B cell (primary cell): ENCODE measurements around the gene SEC23B. TPM values are rescaled to one million over a fixed set of nuclear protein-coding genes. Genes with fewer than 3 reads are reported as not detected.

ENCODE experiments used
- ATAC-seq: fragments of 200-7000 bp; cut with Tn5 transposase; one replicate; pipeline ENCODE4 v1.10.0; 2021; ENCODE audit warnings: low read depth, mild to moderate bottlenecking, moderate number of reproducible peaks, moderate library complexity
- CTCF ChIA-PET: fragments of 350-600 bp; sonication (Branson Sonifier 250); formaldehyde crosslinking; loops from one replicate; lab custom pipeline; 2021; ENCODE audit warnings: antibody characterized with exemption, inconsistent platforms; lab: Charles Lee
- POLR2A ChIA-PET: fragments of 350-600 bp; sonication (Branson Sonifier 250); formaldehyde crosslinking; loops from one replicate; lab custom pipeline; 2021; ENCODE audit warnings: antibody characterized with exemption; lab: Charles Lee
- DNase-seq: peaks from one replicate; pipeline ENCODE4 v3.0.0; 2013
- H2AFZ ChIP-seq: 2 replicates; pipeline ENCODE4 v1.6.1; 2012; ENCODE audit warnings: mild to moderate bottlenecking, low read depth, low read length; ENCODE audit not compliant: insufficient read depth, poor library complexity, severe bottlenecking
- H3K27ac ChIP-seq, 2 donors: 1 replicate in 1 of 2; 2 replicates in 1 of 2; pipeline ENCODE4 v1.5.1; 2012 to 2013; ENCODE audit warnings: low read length in 2 of 2, mild to moderate bottlenecking in 2 of 2, moderate library complexity in 1 of 2
- H3K27me3 ChIP-seq, 4 experiments: fragments of 200-600 bp in 1 of 4; sonication (generic) in 1 of 4; replicated peaks in 1 of 4; 1 replicate in 2 of 4; 2 replicates in 2 of 4; pipeline versions ENCODE4 v1.6.1 to v1.7.0; 2013 to 2016; ENCODE audit warnings: low read length in 3 of 4, mild to moderate bottlenecking in 2 of 4, mixed read lengths in 1 of 4, moderate library complexity in 1 of 4; ENCODE audit not compliant: insufficient read depth in 4 of 4, control insufficient read depth in 3 of 4; ENCODE audit errors: control extremely low read depth in 1 of 4
- H3K36me3 ChIP-seq, 2 experiments: replicated peaks in 1 of 2; 1 replicate in 1 of 2; 2 replicates in 1 of 2; pipeline versions ENCODE4 v1.6.1 to v1.7.1; 2013; ENCODE audit warnings: low read length in 1 of 2; ENCODE audit not compliant: insufficient read depth in 2 of 2, control insufficient read depth in 1 of 2; ENCODE audit errors: control extremely low read depth in 1 of 2, extremely low read depth in 1 of 2
- H3K4me1 ChIP-seq, 2 donors: fragments of 200-600 bp in 1 of 2; sonication (generic) in 1 of 2; 1 replicate in 1 of 2; 2 replicates in 1 of 2; pipeline versions ENCODE4 v1.5.1 to v1.6.1; 2013 to 2017; ENCODE audit warnings: low read length in 2 of 2; ENCODE audit not compliant: control insufficient read depth in 2 of 2, insufficient read depth in 2 of 2
- H3K4me2 ChIP-seq: replicated peaks from 2 replicates; pipeline ENCODE3; 2012; ENCODE audit warnings: mild to moderate bottlenecking, low read depth, low read length; ENCODE audit not compliant: poor library complexity, severe bottlenecking
- H3K4me3 ChIP-seq, 5 experiments: fragments of 200-600 bp in 1 of 5; sonication (generic) in 1 of 5; 1 replicate in 3 of 5; 2 replicates in 2 of 5; pipeline versions ENCODE4 v1.5.1 to v1.7.0; 2011 to 2016; ENCODE audit warnings: low read length in 4 of 5, mild to moderate bottlenecking in 4 of 5, low read depth in 2 of 5, control low read depth in 1 of 5, moderate library complexity in 1 of 5; ENCODE audit not compliant: insufficient read depth in 1 of 5; ENCODE audit errors: control extremely low read depth in 1 of 5, extremely low read depth in 1 of 5
- H3K79me2 ChIP-seq: fragments of 200-600 bp; sonication (generic); one replicate; pipeline ENCODE4 v1.6.0; 2016; ENCODE audit warnings: low read length; ENCODE audit not compliant: control insufficient read depth, insufficient read depth
- H3K9ac ChIP-seq: fragments of 200-600 bp; sonication (generic); 2 replicates; pipeline ENCODE4 v1.6.1; 2017; ENCODE audit warnings: mild to moderate bottlenecking, low read length, moderate library complexity
- H3K9me3 ChIP-seq, 3 donors: one replicate each; pipeline versions ENCODE4 v1.6.1 to v1.7.1; 2013; ENCODE audit warnings: low read length in 2 of 3; ENCODE audit not compliant: control insufficient read depth in 2 of 3, insufficient read depth in 1 of 3; ENCODE audit errors: control extremely low read depth in 1 of 3
- H4K20me1 ChIP-seq: 2 replicates; pipeline ENCODE4 v1.6.0; 2012; ENCODE audit warnings: mild to moderate bottlenecking, low read length; ENCODE audit not compliant: insufficient read depth, control insufficient read depth, poor library complexity, severe bottlenecking
- H3K27ac Mint-ChIP-seq: one replicate; pipeline ENCODE4 v1.8.0; 2021; ENCODE audit warnings: mixed read lengths
- H3K27me3 Mint-ChIP-seq: one replicate; pipeline ENCODE4 v1.8.0; 2021; ENCODE audit warnings: mixed read lengths
- H3K4me1 Mint-ChIP-seq: one replicate; pipeline ENCODE4 v1.8.0; 2021; ENCODE audit warnings: mixed read lengths
- H3K4me3 Mint-ChIP-seq: one replicate; pipeline ENCODE4 v1.8.0; 2021; ENCODE audit warnings: mixed read lengths
- H3K9me3 Mint-ChIP-seq: one replicate; pipeline ENCODE4 v1.8.0; 2022; ENCODE audit warnings: mixed read lengths; ENCODE audit not compliant: insufficient read depth
- CTCF ChIP-seq: fragments of 200-600 bp; IDR thresholded peaks from one replicate; pipeline ENCODE4 v1.8.0; 2022; ENCODE audit warnings: antibody characterized with exemption, mild to moderate bottlenecking
- EZH2 ChIP-seq: IDR thresholded peaks from 2 replicates; pipeline ENCODE4 v1.6.1; 2012; ENCODE audit warnings: borderline replicate concordance, low read depth, mild to moderate bottlenecking, moderate library complexity, low read length; ENCODE audit not compliant: insufficient read depth, poor library complexity, severe bottlenecking
- WGBS: methylation state at CpG from one replicate; pipeline ENCODE4 v1.1.5; 2013; ENCODE audit warnings: missing lambda C conversion rate; ENCODE audit not compliant: insufficient coverage; 5-methylcytosine and 5-hydroxymethylcytosine counted together
- intact Hi-C: fragments of 100-400 bp; cut with micrococcal nuclease; formaldehyde crosslinking; loops from one replicate; pipeline ENCODE4 v1.10.0; 2022
- polyA plus RNA-seq: library from polyadenylated mRNA; depleted of rRNA; stranded (reverse); fragments of >200 nt; gene quantifications from 2 replicates; pipeline ENCODE4 v1.2.3, GENCODE V29; 2012
- total RNA-seq, 2 donors: library from RNA; stranded (reverse); fragments of 120-200 nt in 1 of 2; gene quantifications; 1 replicate in 1 of 2; 2 replicates in 1 of 2; pipeline versions ENCODE4 v1.2.3 to v1.2.4, GENCODE V29; 2013 to 2022

The SEC23B gene
- total and polyA plus RNA-seq, 2 donors (not counting 1 experiment from before 2014, with no cell fraction given): 19.5 to 39.4 TPM

GRCh38 chr20:18496042-18496441, 11.7 kb upstream of the SEC23B start:
- 59% methylated on average over 3 of the region's 7 CpGs for WGBS
- H3K79me2 ChIP-seq: peaks cover 5% of the 10 kb centered on the region
- CTCF ChIA-PET: interaction anchor here (4.7 kb wide), 1 partner anchor 11 kb away, joined by 34 read pairs; the partner anchor contains the start of gene SEC23B
- peak overlapping the region in 3 of 5 experiments; percentile 87 to 96 (median 96) for H3K4me3 ChIP-seq
- H3K4me2 ChIP-seq: peak overlapping the region; percentile 74
- H3K36me3 ChIP-seq: peaks cover 0 to 15% of the 10 kb centered on the region in 2 experiments
- H3K4me1 Mint-ChIP-seq: peaks cover 18% of the 10 kb centered on the region
- no peaks in the 10 kb centered on the region for H3K9me3 Mint-ChIP-seq
- peaks cover 7 to 11% of the 10 kb centered on the region in 2 donors for H3K4me1 ChIP-seq
- H3K27ac Mint-ChIP-seq: peak overlapping the region; percentile 46
- no peak overlapping the region for H3K27ac ChIP-seq
- peak overlapping the region; percentile 98 for H3K4me3 Mint-ChIP-seq
- no peak for TF ChIP-seq EZH2
- no peak for TF ChIP-seq CTCF
- intact Hi-C loops: loop anchor here (2.0 kb wide), 3 partner anchors 83 to 925 kb away; partner anchors contain the start of genes DSTN and ZNF133
- POLR2A ChIA-PET: interaction anchor here (1.3 to 3.2 kb wide), 3 partner anchors 11 to 92 kb away, joined by 3 to 27 read pairs (median 6); partner anchors contain the start of genes DTD1, DZANK1, POLR3F and SEC23B
- no peaks in the 10 kb centered on the region for H3K27me3 ChIP-seq
- H3K27me3 Mint-ChIP-seq: no peaks in the 10 kb centered on the region
- DNase-seq: no peak
- H3K9ac ChIP-seq: peak overlapping the region; percentile 92
- H2AFZ ChIP-seq: peak overlapping the region; percentile 97
- H3K9me3 ChIP-seq: no peaks in the 10 kb centered on the region
- no peaks in the 10 kb centered on the region for H4K20me1 ChIP-seq
- no peak for ATAC-seq
